Bronchial epithelial cell (primary cell): Measurements from ENCODE around the gene RELT. TPM values are rescaled to one million over a fixed set of nuclear protein-coding genes. Genes with fewer than 3 reads are reported as not detected.

Experiments used
- DNase-seq: peaks from one replicate; pipeline ENCODE4 v3.0.0-alpha.2; 2010; ENCODE audit warnings: low read depth
- FAIRE-seq: peaks from 2 replicates; lab custom pipeline; 2011; peaks lifted over from hg19 to GRCh38; lab: Jason Lieb, UNC
- H3K27me3 ChIP-seq: 2 replicates; pipeline ENCODE4 v1.5.1; 2011; ENCODE audit warnings: low read length; ENCODE audit not compliant: control insufficient read depth, insufficient read depth
- H3K36me3 ChIP-seq: 2 replicates; pipeline ENCODE4 v1.5.1; 2011; ENCODE audit warnings: low read length; ENCODE audit not compliant: control insufficient read depth, insufficient read depth
- H3K4me3 ChIP-seq: 2 replicates; pipeline ENCODE4 v1.5.1; 2011; ENCODE audit warnings: mild to moderate bottlenecking, low read depth, low read length, control low read depth
- CTCF ChIP-seq: IDR thresholded peaks from 2 replicates; pipeline ENCODE4 v1.5.1; 2011; ENCODE audit warnings: mild to moderate bottlenecking, moderate library complexity, low read length, control low read depth, inconsistent platforms; ENCODE audit not compliant: insufficient read depth, severe bottlenecking
- total RNA-seq: library from RNA; depleted of rRNA; stranded (reverse); fragments of >200 nt; gene quantifications from 2 replicates; pipeline ENCODE4 v1.2.1, GENCODE V29; 2014

Gene RELT
- total RNA-seq, 1 donor from 2014 or later, result 3.4 TPM

GRCh38 chr11:73333173-73333572 is 43.0 kb upstream of the RELT start:
- no peak for DNase-seq
- no peak for FAIRE-seq
- H3K36me3 ChIP-seq, result no peaks in the 10 kb centered on the region
- TF ChIP-seq CTCF, result no peak
- H3K27me3 ChIP-seq, result no peaks in the 10 kb centered on the region
- H3K4me3 ChIP-seq, result no peak overlapping the region

- H3K4me3 ChIP-seq, result no peak overlapping the region
- DNase-seq (no peak), FAIRE-seq (no peak)
- TF ChIP-seq CTCF, result no peak
- no peaks in the 10 kb centered on the region for H3K27me3 ChIP-seq
- H3K36me3 ChIP-seq, result no peaks in the 10 kb centered on the region
These were observed 42.4 kb upstream of the RELT start for GRCh38 chr11:73333640-73334383.

GRCh38 chr11:73334384-73335203 is 41.6 kb upstream of the RELT start:
- no peak for TF ChIP-seq CTCF
- FAIRE-seq, result no peak
- no peaks in the 10 kb centered on the region for H3K27me3 ChIP-seq
- H3K36me3 ChIP-seq, result no peaks in the 10 kb centered on the region
- peak; percentile 67 for DNase-seq
- no peak overlapping the region for H3K4me3 ChIP-seq

GRCh38 chr11:73335204-73335923 is 40.8 kb upstream of the RELT start:
- FAIRE-seq, result no peak
- TF ChIP-seq CTCF, result peak; percentile 97
- no peak overlapping the region for H3K4me3 ChIP-seq
- H3K36me3 ChIP-seq, result no peaks in the 10 kb centered on the region
- DNase-seq, result peak; percentile 57
- no peaks in the 10 kb centered on the region for H3K27me3 ChIP-seq

GRCh38 chr11:73337846-73338245 is 38.4 kb upstream of the RELT start:
- no peak for DNase-seq
- Histone ChIP-seq H3K27me3 (no peaks in the 10 kb centered on the region), H3K4me3 (no peak overlapping the region), H3K36me3 (no peaks in the 10 kb centered on the region)
- FAIRE-seq, result no peak
- TF ChIP-seq CTCF, result no peak
